Activated T-helper 17 cell treated with anti-CD3 and anti-CD28 coated beads, Interleukin-2, amount 50 U/mL, for 72 hours (primary cell): ENCODE data around the gene ARHGAP44. TPM values are rescaled to one million over a fixed set of nuclear protein-coding genes. Genes with fewer than 3 reads are reported as not detected.
A peak's percentile ranks its signal among the peaks of the same experiment; 100 is the strongest.

Experiments
- ATAC-seq: fragments of 150-1000 bp; cut with Tn5 transposase; replicated peaks from 2 replicates; pipeline ENCODE4 v1.10.0; 2021; ENCODE audit warnings: mild to moderate bottlenecking, moderate library complexity
- H3K27ac Mint-ChIP-seq: one replicate; pipeline ENCODE4 v1.8.0; 2022; ENCODE audit warnings: mixed read lengths
- H3K27me3 Mint-ChIP-seq: one replicate; pipeline ENCODE4 v1.8.0; 2022; ENCODE audit warnings: mixed read lengths
- H3K36me3 Mint-ChIP-seq: one replicate; pipeline ENCODE4 v1.8.0; 2022; ENCODE audit warnings: low read depth, mild to moderate bottlenecking, mixed read lengths
- H3K4me1 Mint-ChIP-seq: one replicate; pipeline ENCODE4 v1.8.0; 2022; ENCODE audit warnings: mixed read lengths
- H3K4me3 Mint-ChIP-seq: one replicate; pipeline ENCODE4 v1.8.0; 2022; ENCODE audit warnings: mild to moderate bottlenecking, mixed read lengths
- H3K9me3 Mint-ChIP-seq: one replicate; pipeline ENCODE4 v1.8.0; 2022; ENCODE audit warnings: mixed read lengths
- total RNA-seq, 2 donors: library from RNA; stranded (reverse); gene quantifications; one replicate each; pipeline ENCODE4 v1.2.3, GENCODE V29; 2022

Gene ARHGAP44
- total RNA-seq, 2 donors from 2014 or later = 0.48 TPM; not detected in 1

DNA sequence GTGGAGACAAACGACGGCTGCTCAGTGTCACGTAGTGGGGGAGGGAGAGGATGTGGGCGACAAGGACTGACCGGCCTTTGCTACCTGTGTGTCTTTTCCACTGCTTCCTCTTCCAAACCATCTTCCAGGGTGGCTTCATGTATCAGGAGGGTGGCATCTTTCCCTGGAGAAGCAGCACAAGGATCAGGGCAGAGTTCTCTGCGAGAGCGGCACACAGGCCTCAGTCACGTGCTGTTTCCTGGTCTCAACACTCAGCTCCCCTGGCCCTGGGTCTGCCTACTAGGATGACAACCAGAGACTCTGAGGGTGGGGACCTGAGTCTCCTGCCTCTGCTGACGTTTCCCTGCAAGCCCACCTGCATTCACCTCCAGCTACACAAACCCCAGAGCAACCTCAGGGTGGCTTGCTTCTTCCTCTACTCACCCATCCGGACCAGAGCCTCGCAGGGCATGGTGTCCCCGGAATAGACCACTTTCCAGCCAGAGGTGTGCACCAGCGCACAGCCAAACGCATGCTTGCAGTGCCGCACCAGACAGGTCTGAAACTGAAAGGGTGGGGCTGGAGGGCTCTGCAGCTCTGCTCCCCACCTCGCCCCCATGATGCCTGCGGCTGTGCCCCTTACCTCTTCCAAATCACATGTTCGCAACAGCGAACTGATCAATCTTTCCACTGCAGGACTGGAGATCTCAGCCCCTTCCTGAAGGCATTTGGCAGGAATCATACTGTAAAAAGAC lies 205.2 kb downstream of the ARHGAP44 start:
- H3K9me3 Mint-ChIP-seq = no peaks in the 10 kb centered on the region
- H3K27me3 Mint-ChIP-seq = no peaks in the 10 kb centered on the region
- H3K36me3 Mint-ChIP-seq = peaks cover 92% of the 10 kb centered on the region
- peak overlapping the region; percentile 29 for H3K27ac Mint-ChIP-seq
- H3K4me3 Mint-ChIP-seq = no peak overlapping the region
- no peak for ATAC-seq
- H3K4me1 Mint-ChIP-seq = no peaks in the 10 kb centered on the region

- Mint-ChIP-seq H3K36me3 (peaks cover 96% of the 10 kb centered on the region), H3K4me1 (no peaks in the 10 kb centered on the region), H3K4me3 (no peak overlapping the region), H3K27me3 (no peaks in the 10 kb centered on the region), H3K27ac (peak overlapping the region; percentile 29), H3K9me3 (no peaks in the 10 kb centered on the region)
- ATAC-seq = no peak
Measured at GRCh38 chr17:12995106-12995895, 206.0 kb downstream of the ARHGAP44 start.

GRCh38 chr17:12995896-12996295 lies 206.6 kb downstream of the ARHGAP44 start:
- Mint-ChIP-seq H3K27ac (no peak overlapping the region), H3K27me3 (no peaks in the 10 kb centered on the region), H3K4me1 (no peaks in the 10 kb centered on the region), H3K36me3 (peaks cover 96% of the 10 kb centered on the region), H3K4me3 (no peak overlapping the region), H3K9me3 (no peaks in the 10 kb centered on the region)
- ATAC-seq = no peak

- ATAC-seq = no peak
- Mint-ChIP-seq H3K4me3 (no peak overlapping the region), H3K27me3 (no peaks in the 10 kb centered on the region), H3K27ac (no peak overlapping the region), H3K9me3 (no peaks in the 10 kb centered on the region), H3K36me3 (peaks cover 95% of the 10 kb centered on the region), H3K4me1 (no peaks in the 10 kb centered on the region)
Measured at GRCh38 chr17:12996357-12996756, 207.1 kb downstream of the ARHGAP44 start.

DNA sequence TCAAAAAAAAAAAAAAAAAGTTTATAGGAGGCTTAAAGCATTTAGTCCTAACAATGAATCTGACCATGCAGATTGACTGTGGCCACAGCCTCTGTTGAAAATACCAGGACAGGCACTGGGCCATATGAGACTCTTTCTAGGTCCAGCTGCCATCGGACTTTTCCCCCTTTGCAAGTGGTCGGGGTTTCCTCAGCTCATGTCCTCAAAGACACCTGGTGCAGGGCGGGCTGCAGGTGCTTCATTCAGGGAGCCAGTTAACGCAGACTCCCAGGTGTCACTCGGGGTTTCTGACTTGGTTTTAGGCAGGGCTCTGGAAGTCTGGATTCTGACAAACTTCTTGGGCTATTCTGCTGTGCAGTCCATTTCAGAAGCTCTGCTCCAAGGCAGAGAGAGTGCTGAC lies 207.6 kb downstream of the ARHGAP44 start:
- Mint-ChIP-seq H3K27ac (no peak overlapping the region), H3K4me1 (no peaks in the 10 kb centered on the region), H3K9me3 (no peaks in the 10 kb centered on the region), H3K27me3 (no peaks in the 10 kb centered on the region), H3K36me3 (peaks cover 89% of the 10 kb centered on the region), H3K4me3 (no peak overlapping the region)
- no peak for ATAC-seq

DNA sequence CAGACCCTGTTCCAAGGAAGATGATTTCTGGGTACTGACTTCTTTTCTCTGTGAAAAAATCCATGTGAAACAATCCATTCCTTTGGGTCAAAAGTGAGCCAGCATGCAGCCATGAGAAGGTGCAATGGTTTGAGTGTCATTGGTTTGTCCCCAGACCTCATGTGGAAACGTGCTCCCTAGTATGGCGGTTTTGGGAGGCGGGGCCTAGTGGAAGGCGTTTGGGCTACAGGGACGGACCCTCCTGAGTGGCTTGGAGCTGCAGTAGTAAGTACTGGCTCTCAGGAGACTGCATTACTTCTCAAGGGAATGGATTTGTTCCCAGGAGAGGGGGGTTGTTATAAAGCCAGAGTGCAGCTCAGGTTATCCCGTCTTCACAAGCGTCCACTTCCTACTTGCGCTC lies 209.2 kb downstream of the ARHGAP44 start:
- H3K36me3 Mint-ChIP-seq = peaks cover 76% of the 10 kb centered on the region
- H3K27me3 Mint-ChIP-seq = no peaks in the 10 kb centered on the region
- no peak for ATAC-seq
- no peak overlapping the region for H3K27ac Mint-ChIP-seq
- no peaks in the 10 kb centered on the region for H3K9me3 Mint-ChIP-seq
- no peak overlapping the region for H3K4me3 Mint-ChIP-seq
- no peaks in the 10 kb centered on the region for H3K4me1 Mint-ChIP-seq

GRCh38 chr17:12998874-12999273 lies 209.6 kb downstream of the ARHGAP44 start:
- no peaks in the 10 kb centered on the region for H3K4me1 Mint-ChIP-seq
- H3K27me3 Mint-ChIP-seq = no peaks in the 10 kb centered on the region
- H3K27ac Mint-ChIP-seq = no peak overlapping the region
- H3K36me3 Mint-ChIP-seq = peaks cover 73% of the 10 kb centered on the region
- H3K4me3 Mint-ChIP-seq = no peak overlapping the region
- no peaks in the 10 kb centered on the region for H3K9me3 Mint-ChIP-seq
- no peak for ATAC-seq

GRCh38 chr17:13000561-13000960 lies 211.3 kb downstream of the ARHGAP44 start:
- no peak for ATAC-seq
- Mint-ChIP-seq H3K4me1 (no peaks in the 10 kb centered on the region), H3K4me3 (no peak overlapping the region), H3K36me3 (peaks cover 56% of the 10 kb centered on the region), H3K27ac (no peak overlapping the region), H3K9me3 (no peaks in the 10 kb centered on the region), H3K27me3 (no peaks in the 10 kb centered on the region)

- no peaks in the 10 kb centered on the region for H3K9me3 Mint-ChIP-seq
- no peak overlapping the region for H3K4me3 Mint-ChIP-seq
- no peaks in the 10 kb centered on the region for H3K4me1 Mint-ChIP-seq
- peaks cover 48% of the 10 kb centered on the region for H3K36me3 Mint-ChIP-seq
- H3K27me3 Mint-ChIP-seq = no peaks in the 10 kb centered on the region
- no peak for ATAC-seq
- no peak overlapping the region for H3K27ac Mint-ChIP-seq
Measured at GRCh38 chr17:13001991-13002615, 212.8 kb downstream of the ARHGAP44 start.

DNA sequence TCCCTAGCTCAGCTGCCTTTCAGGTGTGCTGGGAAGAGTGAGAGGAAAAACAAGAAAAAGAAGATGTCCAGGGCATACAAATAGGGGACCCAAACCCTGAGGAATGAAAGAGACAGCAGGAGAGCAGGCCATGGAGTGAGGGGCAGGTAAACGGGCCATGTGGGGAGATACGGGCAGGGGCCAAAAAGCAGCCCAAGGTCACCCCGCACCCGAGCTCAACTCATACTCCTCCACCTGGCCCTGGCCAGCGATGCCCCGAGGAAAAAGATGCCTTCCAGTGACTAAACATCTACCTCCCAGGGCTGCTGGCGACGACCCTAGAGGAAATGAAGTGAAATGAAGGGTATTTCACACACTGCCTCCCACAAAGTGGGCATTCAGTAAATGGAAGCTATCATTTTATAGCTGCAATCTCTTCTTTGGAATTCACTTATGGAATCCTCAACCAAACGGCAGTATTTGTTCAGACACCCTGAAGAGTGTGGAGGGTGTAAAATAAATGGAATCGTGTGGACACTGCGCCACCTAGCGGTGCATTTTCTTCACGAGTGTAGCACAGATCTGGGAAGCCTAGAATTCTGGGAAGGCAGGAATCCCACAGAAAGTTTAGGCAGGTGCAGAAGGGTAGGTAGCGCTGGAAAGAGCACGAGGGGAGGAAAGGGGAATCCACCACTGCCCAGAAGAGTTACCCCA lies 213.6 kb downstream of the ARHGAP44 start:
- H3K9me3 Mint-ChIP-seq = no peaks in the 10 kb centered on the region
- H3K27ac Mint-ChIP-seq = no peak overlapping the region
- no peaks in the 10 kb centered on the region for H3K4me1 Mint-ChIP-seq
- peak; percentile 49 for ATAC-seq
- peaks cover 48% of the 10 kb centered on the region for H3K36me3 Mint-ChIP-seq
- H3K4me3 Mint-ChIP-seq = no peak overlapping the region
- H3K27me3 Mint-ChIP-seq = no peaks in the 10 kb centered on the region

DNA sequence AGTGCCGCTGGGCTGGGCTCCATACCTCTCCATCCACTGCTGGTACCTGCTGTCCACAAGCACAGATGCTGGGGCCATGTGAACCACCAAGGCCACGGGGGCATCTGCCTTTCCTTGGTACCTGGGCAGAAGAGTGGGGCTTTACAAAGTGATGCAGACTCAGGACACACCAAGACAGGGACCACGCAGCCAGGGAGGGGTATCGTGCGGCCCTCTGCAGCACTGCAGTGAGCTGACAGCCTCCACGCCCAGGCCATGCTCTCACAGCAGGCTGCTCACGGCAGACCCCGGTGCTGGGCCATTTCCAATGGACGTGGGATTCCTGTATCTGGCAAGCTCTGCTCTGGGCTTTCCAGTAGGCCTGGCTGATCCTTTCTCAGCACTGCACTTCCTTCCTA lies 214.2 kb downstream of the ARHGAP44 start:
- H3K36me3 Mint-ChIP-seq = peaks cover 48% of the 10 kb centered on the region
- H3K4me3 Mint-ChIP-seq = no peak overlapping the region
- H3K27me3 Mint-ChIP-seq = no peaks in the 10 kb centered on the region
- ATAC-seq = peak; percentile 19
- no peak overlapping the region for H3K27ac Mint-ChIP-seq
- H3K4me1 Mint-ChIP-seq = no peaks in the 10 kb centered on the region
- no peaks in the 10 kb centered on the region for H3K9me3 Mint-ChIP-seq

GRCh38 chr17:13003927-13004326 lies 214.6 kb downstream of the ARHGAP44 start:
- no peaks in the 10 kb centered on the region for H3K27me3 Mint-ChIP-seq

DNA sequence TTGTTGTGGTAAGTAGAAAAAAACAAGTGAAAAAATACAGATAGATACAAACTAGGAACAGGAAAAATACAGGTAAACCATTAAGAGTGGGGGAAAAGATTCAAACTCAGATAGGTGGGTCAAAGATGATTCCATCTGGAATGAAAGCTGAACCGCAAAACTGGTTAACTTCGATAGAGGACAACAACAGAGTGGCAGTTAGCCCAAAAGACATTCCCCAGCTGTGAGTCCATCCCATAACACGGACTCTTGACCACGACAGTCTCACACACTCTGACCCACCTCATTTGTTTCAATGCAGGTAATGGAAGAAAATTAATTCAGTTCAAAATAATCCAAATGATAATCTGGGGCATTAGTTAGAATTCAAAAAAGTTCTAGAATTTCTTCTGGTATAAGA lies 215.0 kb downstream of the ARHGAP44 start:
- Mint-ChIP-seq H3K27ac (peak overlapping the region; percentile 11), H3K36me3 (peaks cover 47% of the 10 kb centered on the region), H3K4me3 (no peak overlapping the region), H3K9me3 (no peaks in the 10 kb centered on the region), H3K27me3 (no peaks in the 10 kb centered on the region), H3K4me1 (no peaks in the 10 kb centered on the region)
- no peak for ATAC-seq

More at GRCh38 chr17:13003927-13004326, 214.6 kb downstream of the ARHGAP44 start:
- no peak for ATAC-seq
- Mint-ChIP-seq H3K4me3 (no peak overlapping the region), H3K9me3 (no peaks in the 10 kb centered on the region), H3K4me1 (no peaks in the 10 kb centered on the region), H3K27ac (peak overlapping the region; percentile 11), H3K36me3 (peaks cover 48% of the 10 kb centered on the region)

DNA sequence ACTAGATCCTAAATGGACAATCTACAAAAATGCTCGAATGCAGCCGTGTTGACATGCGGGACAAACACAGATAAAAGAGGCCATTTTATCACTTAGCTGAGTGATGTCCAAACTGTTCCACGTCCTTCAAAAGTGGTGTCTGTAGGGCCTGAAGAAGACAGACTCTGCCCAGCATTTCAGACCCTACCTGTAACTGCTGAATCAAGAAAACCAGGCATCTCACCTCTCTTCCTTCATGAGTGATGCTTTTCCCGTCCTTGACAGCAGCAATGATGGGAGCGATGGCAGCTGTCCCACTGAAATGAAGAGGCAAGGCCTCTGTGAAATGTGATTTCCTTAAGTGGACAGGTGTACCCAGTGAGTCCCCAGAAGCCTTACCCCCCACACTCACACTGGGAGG lies 216.2 kb downstream of the ARHGAP44 start:
- H3K27ac Mint-ChIP-seq = no peak overlapping the region
- H3K4me3 Mint-ChIP-seq = no peak overlapping the region
- H3K27me3 Mint-ChIP-seq = no peaks in the 10 kb centered on the region
- H3K36me3 Mint-ChIP-seq = peaks cover 47% of the 10 kb centered on the region
- no peaks in the 10 kb centered on the region for H3K9me3 Mint-ChIP-seq
- no peak for ATAC-seq
- H3K4me1 Mint-ChIP-seq = no peaks in the 10 kb centered on the region
